ENCODE measurements around the gene NELFE.
"Not testable (repeated sequence)": the region's sequence is repeated elsewhere in the genome, so short reads cannot be mapped to it uniquely, and the experiment has no call there.

NELFE gene

DNA sequence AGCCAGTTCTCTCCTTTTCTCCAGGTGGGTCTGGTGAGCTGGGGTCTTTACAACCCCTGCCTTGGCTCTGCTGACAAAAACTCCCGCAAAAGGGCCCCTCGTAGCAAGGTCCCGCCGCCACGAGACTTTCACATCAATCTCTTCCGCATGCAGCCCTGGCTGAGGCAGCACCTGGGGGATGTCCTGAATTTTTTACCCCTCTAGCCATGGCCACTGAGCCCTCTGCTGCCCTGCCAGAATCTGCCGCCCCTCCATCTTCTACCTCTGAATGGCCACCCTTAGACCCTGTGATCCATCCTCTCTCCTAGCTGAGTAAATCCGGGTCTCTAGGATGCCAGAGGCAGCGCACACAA, 13.6 kb downstream of the NELFE start:
- DNase-seq (ENCODE audit: low spot score): no peak
- in situ Hi-C loops (cut with MboI; ENCODE audit: low pct_unique_long_range_greater_than_20kb, low sequenced_read_pairs, unreplicated experiment): no loop called here
- TF ChIP-seq, protein P1, sequence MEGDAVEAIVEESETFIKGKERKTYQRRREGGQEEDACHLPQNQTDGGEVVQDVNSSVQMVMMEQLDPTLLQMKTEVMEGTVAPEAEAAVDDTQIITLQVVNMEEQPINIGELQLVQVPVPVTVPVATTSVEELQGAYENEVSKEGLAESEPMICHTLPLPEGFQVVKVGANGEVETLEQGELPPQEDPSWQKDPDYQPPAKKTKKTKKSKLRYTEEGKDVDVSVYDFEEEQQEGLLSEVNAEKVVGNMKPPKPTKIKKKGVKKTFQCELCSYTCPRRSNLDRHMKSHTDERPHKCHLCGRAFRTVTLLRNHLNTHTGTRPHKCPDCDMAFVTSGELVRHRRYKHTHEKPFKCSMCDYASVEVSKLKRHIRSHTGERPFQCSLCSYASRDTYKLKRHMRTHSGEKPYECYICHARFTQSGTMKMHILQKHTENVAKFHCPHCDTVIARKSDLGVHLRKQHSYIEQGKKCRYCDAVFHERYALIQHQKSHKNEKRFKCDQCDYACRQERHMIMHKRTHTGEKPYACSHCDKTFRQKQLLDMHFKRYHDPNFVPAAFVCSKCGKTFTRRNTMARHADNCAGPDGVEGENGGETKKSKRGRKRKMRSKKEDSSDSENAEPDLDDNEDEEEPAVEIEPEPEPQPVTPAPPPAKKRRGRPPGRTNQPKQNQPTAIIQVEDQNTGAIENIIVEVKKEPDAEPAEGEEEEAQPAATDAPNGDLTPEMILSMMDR (IDR thresholded peaks at IDR 0.05; ENCODE audit: extremely low read depth, insufficient read depth, missing control alignments): no peak

DNA sequence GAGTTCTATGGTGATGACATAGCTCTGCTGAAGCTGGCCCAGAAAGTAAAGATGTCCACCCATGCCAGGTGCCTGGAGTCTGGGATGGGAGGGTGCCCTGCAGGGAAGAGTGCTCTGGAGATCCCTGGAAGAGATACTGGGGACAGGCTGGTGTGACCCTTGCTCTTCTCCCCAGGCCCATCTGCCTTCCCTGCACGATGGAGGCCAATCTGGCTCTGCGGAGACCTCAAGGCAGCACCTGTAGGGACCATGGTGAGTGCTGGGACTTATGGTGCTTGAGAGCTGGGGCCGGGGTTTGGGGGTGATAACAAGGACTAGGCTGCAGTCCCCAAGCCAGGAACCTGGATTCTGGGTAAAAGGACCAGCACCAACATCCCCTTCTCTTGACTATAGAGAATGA, 15.0 kb downstream of the NELFE start:
- in situ Hi-C loops (cut with MboI; ENCODE audit: low pct_unique_long_range_greater_than_20kb, low sequenced_read_pairs, unreplicated experiment): no loop called here
- no peak for DNase-seq (ENCODE audit: low spot score)
- TF ChIP-seq, protein P1 (IDR thresholded peaks at IDR 0.05; ENCODE audit: extremely low read depth, insufficient read depth, missing control alignments): no peak

DNA sequence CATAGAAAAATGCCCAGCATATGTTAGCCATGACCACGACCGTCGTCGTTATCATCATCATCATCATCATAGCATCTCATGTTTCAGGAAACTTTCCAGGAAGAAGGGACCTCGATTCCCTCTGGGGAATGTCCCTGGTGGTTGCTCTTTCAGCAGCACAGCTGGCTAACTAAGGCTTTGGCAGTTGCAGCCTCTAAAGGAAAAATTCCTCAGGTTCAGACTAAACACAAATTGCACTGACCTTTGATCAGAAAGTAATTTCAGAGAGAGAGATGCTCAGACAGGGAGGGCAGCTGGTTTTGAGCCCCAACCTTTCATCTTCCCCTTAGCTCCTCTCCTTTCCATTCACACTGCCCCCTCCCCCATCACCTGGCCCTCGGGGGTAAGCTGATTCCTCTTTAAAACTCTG, 18.5 kb downstream of the NELFE start:
- DNase-seq (ENCODE audit: low spot score): no peak
- TF ChIP-seq, protein P1 (IDR thresholded peaks at IDR 0.05; ENCODE audit: extremely low read depth, insufficient read depth, missing control alignments): no peak
- in situ Hi-C loops (cut with MboI; ENCODE audit: low pct_unique_long_range_greater_than_20kb, low sequenced_read_pairs, unreplicated experiment): no loop called here

DNA sequence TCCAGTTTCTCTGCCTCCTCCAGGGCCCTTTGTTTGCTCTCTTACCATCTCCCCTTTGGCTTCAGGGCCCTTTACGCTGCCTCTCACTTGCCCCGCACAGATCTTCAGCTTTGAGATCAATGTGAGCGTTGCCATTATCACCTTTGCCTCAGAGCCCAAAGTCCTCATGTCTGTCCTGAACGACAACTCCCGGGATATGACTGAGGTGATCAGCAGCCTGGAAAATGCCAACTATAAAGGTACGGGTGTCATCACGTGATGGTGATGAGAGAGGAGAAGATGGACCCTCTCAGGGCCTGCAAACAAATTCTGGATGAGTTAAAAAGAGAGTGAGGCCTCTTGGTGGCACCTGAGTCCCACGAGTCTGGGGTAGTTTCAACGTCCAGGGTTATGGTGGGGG, 22.9 kb downstream of the NELFE start:
- in situ Hi-C loops (cut with MboI; ENCODE audit: low pct_unique_long_range_greater_than_20kb, low sequenced_read_pairs, unreplicated experiment): no loop called here
- TF ChIP-seq, protein P1 (IDR thresholded peaks at IDR 0.05; ENCODE audit: extremely low read depth, insufficient read depth, missing control alignments): no peak
- DNase-seq (ENCODE audit: low spot score): no peak

DNA sequence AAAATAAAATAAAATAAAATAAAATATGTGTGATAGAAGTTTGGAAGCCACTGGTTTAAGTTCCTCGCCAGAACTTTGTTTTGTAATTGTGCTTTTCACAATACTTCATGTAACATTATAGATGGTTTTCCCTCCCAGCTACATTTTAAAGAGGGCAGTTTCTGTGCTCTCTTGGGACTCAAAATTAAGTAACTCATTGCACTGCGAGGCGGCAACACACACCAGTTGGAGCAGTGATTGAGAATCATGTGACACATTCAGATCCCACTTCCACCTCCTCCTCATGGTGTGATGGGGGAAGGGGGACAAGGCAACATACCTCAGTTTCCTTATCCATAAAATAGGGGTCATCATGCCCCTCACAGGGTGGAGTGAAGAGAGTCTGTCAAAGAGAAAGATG, 23.8 kb downstream of the NELFE start:
- DNase-seq (ENCODE audit: low spot score): no peak
- TF ChIP-seq, protein P1 (IDR thresholded peaks at IDR 0.05; ENCODE audit: extremely low read depth, insufficient read depth, missing control alignments): no peak
- in situ Hi-C loops (cut with MboI; ENCODE audit: low pct_unique_long_range_greater_than_20kb, low sequenced_read_pairs, unreplicated experiment): no loop called here

DNA sequence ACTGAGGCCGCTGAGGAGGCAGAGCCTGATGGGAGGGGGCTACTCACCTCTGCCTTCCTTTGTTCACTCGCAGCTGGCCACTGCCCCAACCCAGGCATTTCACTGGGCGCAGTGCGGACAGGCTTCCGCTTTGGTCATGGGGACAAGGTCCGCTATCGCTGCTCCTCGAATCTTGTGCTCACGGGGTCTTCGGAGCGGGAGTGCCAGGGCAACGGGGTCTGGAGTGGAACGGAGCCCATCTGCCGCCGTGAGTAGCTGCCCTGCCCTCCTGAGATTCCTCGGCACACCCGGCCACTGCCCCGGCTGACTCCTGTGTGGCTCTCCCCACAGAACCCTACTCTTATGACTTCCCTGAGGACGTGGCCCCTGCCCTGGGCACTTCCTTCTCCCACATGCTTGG, 25.2 kb downstream of the NELFE start:
- in situ Hi-C loops (cut with MboI; ENCODE audit: low pct_unique_long_range_greater_than_20kb, low sequenced_read_pairs, unreplicated experiment): no loop called here
- no peak for DNase-seq (ENCODE audit: low spot score)
- TF ChIP-seq, protein P1 (IDR thresholded peaks at IDR 0.05; ENCODE audit: extremely low read depth, insufficient read depth, missing control alignments): no peak

DNA sequence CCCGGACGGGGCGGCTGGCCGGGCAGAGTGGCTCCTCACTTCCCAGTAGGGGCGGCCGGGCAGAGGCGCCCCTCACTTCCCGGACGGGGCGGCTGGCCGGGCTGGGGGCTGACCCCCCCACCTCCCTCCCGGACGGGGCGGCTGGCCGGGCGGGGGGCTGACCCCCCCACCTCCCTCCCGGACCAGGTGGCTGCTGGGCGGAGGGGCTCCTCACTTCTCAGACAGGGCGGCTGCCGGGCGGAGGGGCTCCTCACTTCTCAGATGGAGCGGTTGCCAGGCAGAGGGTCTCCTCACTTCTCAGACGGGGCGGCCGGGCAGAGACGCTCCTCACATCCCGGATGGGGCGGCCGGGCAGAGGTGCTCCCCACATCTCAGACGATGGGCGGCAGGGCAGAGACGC, 26.6 kb downstream of the NELFE start:
- in situ Hi-C loops (cut with MboI; ENCODE audit: low pct_unique_long_range_greater_than_20kb, low sequenced_read_pairs, unreplicated experiment); DNase-seq (ENCODE audit: low spot score): not testable (repeated sequence)
